GM12878 (cell line): ENCODE results near the gene TAX1BP3. TPM values are rescaled to one million over a fixed set of nuclear protein-coding genes. Genes with fewer than 3 reads are reported as not detected.

Experiments
- BCLAF1 ChIP-seq: fragments of 450-650 bp; IDR thresholded peaks from 2 replicates; pipeline ENCODE4 v1.6.1; 2017; ENCODE audit warnings: antibody characterized with exemption, mild to moderate bottlenecking, moderate library complexity
- BMI1 ChIP-seq: fragments of 450-650 bp; IDR thresholded peaks from 2 replicates; pipeline ENCODE4 v1.6.1; 2016; ENCODE audit warnings: mild to moderate bottlenecking, moderate library complexity, borderline replicate concordance
- CEBPB ChIP-seq, 2 experiments: fragments of 150-350 bp in 1 of 2; IDR thresholded peaks; 2 replicates each; pipeline ENCODE4 v1.6.1; 2012 to 2014; ENCODE audit warnings: low read depth in 2 of 2, low read length in 2 of 2, borderline replicate concordance in 1 of 2, inconsistent platforms in 1 of 2
- CUX1 ChIP-seq: IDR thresholded peaks from 2 replicates; pipeline ENCODE4 v1.6.1; 2012; ENCODE audit warnings: improper control_type of control experiment, low read depth, low read length; ENCODE audit not compliant: insufficient replicate concordance
- EED ChIP-seq: sonication (generic); IDR thresholded peaks from 2 replicates; pipeline ENCODE4 v1.6.1; 2016; ENCODE audit warnings: antibody characterized with exemption, low read depth
- EP300 ChIP-seq, 2 experiments: fragments of 150-350 bp in 1 of 2; IDR thresholded peaks; 2 replicates each; pipeline ENCODE4 v1.6.1; 2011 to 2012; ENCODE audit warnings: low read depth in 2 of 2, low read length in 2 of 2, borderline replicate concordance in 1 of 2, improper control_type of control experiment in 1 of 2, inconsistent platforms in 1 of 2; ENCODE audit not compliant: control insufficient read depth in 1 of 2
- HDAC6 ChIP-seq: fragments of 200-600 bp; sonication (generic); IDR thresholded peaks from one replicate; pipeline ENCODE4 v1.8.0; 2017; ENCODE audit warnings: antibody characterized with exemption; ENCODE audit not compliant: unreplicated experiment
- KLF5 ChIP-seq: fragments of 450-650 bp; IDR thresholded peaks from 2 replicates; pipeline ENCODE4 v1.6.1; 2014; ENCODE audit warnings: mild to moderate bottlenecking; ENCODE audit not compliant: partially characterized antibody
- NR2C1 ChIP-seq: fragments of 450-650 bp; IDR thresholded peaks from 2 replicates; pipeline ENCODE4 v1.6.1; 2017; ENCODE audit warnings: antibody characterized with exemption, mild to moderate bottlenecking, moderate library complexity
- NR2C2 ChIP-seq: IDR thresholded peaks from 2 replicates; pipeline ENCODE4 v1.6.1; 2011; ENCODE audit warnings: borderline replicate concordance, low read depth; ENCODE audit not compliant: control insufficient read depth, insufficient read length
- NR2F1 ChIP-seq: fragments of 450-650 bp; conservative IDR thresholded peaks from 2 replicates; pipeline ENCODE4 v1.6.1; 2017; ENCODE audit warnings: mild to moderate bottlenecking
- PML ChIP-seq: IDR thresholded peaks from 2 replicates; pipeline ENCODE4 v1.6.1; 2012; ENCODE audit warnings: low read length, inconsistent platforms
- RELB ChIP-seq: fragments of 450-650 bp; IDR thresholded peaks from 2 replicates; pipeline ENCODE4 v1.6.1; 2017; ENCODE audit warnings: low read depth, mild to moderate bottlenecking, moderate library complexity
- SMAD1 ChIP-seq: fragments of 450-650 bp; IDR thresholded peaks from 2 replicates; pipeline ENCODE4 v1.6.1; 2018; ENCODE audit warnings: mild to moderate bottlenecking, low read depth; ENCODE audit not compliant: partially characterized antibody
- SMARCA5 ChIP-seq: fragments of 450-650 bp; IDR thresholded peaks from 2 replicates; pipeline ENCODE4 v1.6.1; 2017; ENCODE audit warnings: mild to moderate bottlenecking
- ZBTB11 ChIP-seq: fragments of 450-650 bp; formaldehyde crosslinking; IDR thresholded peaks from 2 replicates; pipeline ENCODE4 v1.5.0; 2022; ENCODE audit warnings: mild to moderate bottlenecking, missing genetic modification characterization
- ZNF384 ChIP-seq: IDR thresholded peaks from 2 replicates; pipeline ENCODE4 v1.6.1; 2012; ENCODE audit warnings: low read depth, mild to moderate bottlenecking, low read length, improper control_type of control experiment, borderline replicate concordance
- polyA plus RNA-seq, 11 experiments: library from polyadenylated mRNA; depleted of rRNA in 4 of 11; unstranded in 6 of 11; stranded (reverse) in 5 of 11; fragments of >200 nt; fragmentation: Nextera tagmentation in 4 of 11; fragmentation: Illumina TruSeq in 1 of 11; extraction: Ambion mirVana in 4 of 11; extraction: Trizol in 1 of 11; gene quantifications; 1 replicate in 1 of 11; 2 replicates in 10 of 11; pipeline versions ENCODE4 v1.2.1 to v1.2.3, GENCODE V29; 2011 to 2016; ENCODE audit warnings: inconsistent platforms in 2 of 11, missing spikeins in 2 of 11, low read depth in 1 of 11
- total RNA-seq, 4 experiments: library from RNA; depleted of rRNA in 3 of 4; stranded (reverse); fragments of >200 nt in 3 of 4; fragmentation: Illumina TruSeq in 1 of 4; extraction: Trizol in 1 of 4; gene quantifications; 2 replicates each; pipeline versions ENCODE4 v1.2.1 to v1.2.3, GENCODE V29; 2013 to 2021

TAX1BP3 gene
- total and polyA plus RNA-seq, 10 of the 15 experiments (the other 5 are each of a cell fraction or from before 2014, with no cell fraction given), result 1.00 to 40.4 (median 15.4) TPM

- TF ChIP-seq SMAD1 (no peak), EED (no peak), HDAC6 (no peak), ZNF384 (no peak), NR2C2 (no peak), BMI1 (no peak), NR2F1 (peak; percentile 94), BCLAF1 (no peak), RELB (no peak), SMARCA5 (peak; percentile 80), CUX1 (no peak), NR2C1 (0 out of 2 replicates have a peak, but pooled peaks have one; percentile 35), ZBTB11 (CRISPR knock-in tag) (no peak), EP300 (IDR thresholded peaks at IDR 0.05; ENCODE audit: borderline replicate concordance in 1 of 2, control insufficient read depth in 1 of 2, low read depth in 2 of 2, low read length in 2 of 2) (no peak), KLF5 (no peak), PML (no peak), CEBPB (IDR thresholded peaks at IDR 0.05; ENCODE audit: borderline replicate concordance in 1 of 2, low read depth in 2 of 2, low read length in 2 of 2) (no peak)
Measured at GRCh38 chr17:3683054-3683511, 14.7 kb upstream of the TAX1BP3 start (continued).
